Keratinocyte (primary cell): ENCODE results near the gene RPS6KA5. TPM values are rescaled to one million over a fixed set of nuclear protein-coding genes. Genes with fewer than 3 reads are reported as not detected.
"Not testable (repeated sequence)": the region's sequence is repeated elsewhere in the genome, so short reads cannot be mapped to it uniquely, and the experiment has no call there.

Source experiments
- DNase-seq: peaks from one replicate; pipeline ENCODE4 v3.0.0-alpha.2; 2011; ENCODE audit warnings: low read depth, missing footprints, low spot score
- FAIRE-seq: peaks from 2 replicates; lab custom pipeline; 2011; peaks lifted over from hg19 to GRCh38; lab: Jason Lieb, UNC
- H2AFZ ChIP-seq: 2 replicates; pipeline ENCODE4 v1.6.0; 2012; ENCODE audit warnings: low read length, control low read depth, inconsistent platforms; ENCODE audit not compliant: control insufficient read depth
- H3K27ac ChIP-seq: 2 replicates; pipeline ENCODE4 v1.5.1; 2011; ENCODE audit warnings: low read length; ENCODE audit not compliant: control insufficient read depth, insufficient read depth
- H3K27me3 ChIP-seq: 3 replicates; pipeline ENCODE4 v1.6.0; 2011; ENCODE audit warnings: low read length; ENCODE audit not compliant: control insufficient read depth, insufficient read depth; ENCODE audit errors: extremely low read depth
- H3K36me3 ChIP-seq, 2 experiments: 2 replicates in 1 of 2; 3 replicates in 1 of 2; pipeline ENCODE4 v1.5.1; 2011; ENCODE audit warnings: low read length in 2 of 2, mild to moderate bottlenecking in 1 of 2; ENCODE audit not compliant: control insufficient read depth in 2 of 2, insufficient read depth in 2 of 2; ENCODE audit errors: extremely low read depth in 1 of 2
- H3K4me1 ChIP-seq: 3 replicates; pipeline ENCODE4 v1.5.1; 2011; ENCODE audit warnings: low read length; ENCODE audit not compliant: control insufficient read depth, insufficient read depth; ENCODE audit errors: extremely low read depth
- H3K4me2 ChIP-seq: 3 replicates; pipeline ENCODE4 v1.6.0; 2011; ENCODE audit warnings: low read depth, low read length; ENCODE audit not compliant: control insufficient read depth, insufficient read depth; ENCODE audit errors: extremely low read depth
- H3K4me3 ChIP-seq, 3 experiments: fragments of 200-600 bp in 1 of 3; sonication (generic) in 1 of 3; 2 replicates in 2 of 3; 3 replicates in 1 of 3; pipeline ENCODE4 v1.5.1; 2011 to 2016; ENCODE audit warnings: low read length in 3 of 3, mild to moderate bottlenecking in 3 of 3, control low read depth in 2 of 3, inconsistent platforms in 1 of 3, low read depth in 1 of 3, mixed read lengths in 1 of 3, mixed run types in 1 of 3, moderate library complexity in 1 of 3; ENCODE audit not compliant: control insufficient read depth in 2 of 3, insufficient read depth in 2 of 3; ENCODE audit errors: extremely low read depth in 1 of 3
- H3K79me2 ChIP-seq: 2 replicates; pipeline ENCODE4 v1.6.0; 2012; ENCODE audit warnings: low read length; ENCODE audit not compliant: control insufficient read depth, insufficient read depth
- H3K9ac ChIP-seq: 3 replicates; pipeline ENCODE4 v1.6.0; 2011; ENCODE audit warnings: low read length; ENCODE audit not compliant: control insufficient read depth, insufficient read depth; ENCODE audit errors: extremely low read depth
- H3K9me1 ChIP-seq: 3 replicates; pipeline ENCODE4 v1.6.0; 2011; ENCODE audit warnings: low read length; ENCODE audit not compliant: control insufficient read depth, insufficient read depth; ENCODE audit errors: extremely low read depth
- H3K9me3 ChIP-seq: 2 replicates; pipeline ENCODE4 v1.5.1; 2012; ENCODE audit warnings: low read depth, low read length; ENCODE audit not compliant: control insufficient read depth
- H4K20me1 ChIP-seq: 3 replicates; pipeline ENCODE4 v1.6.0; 2011; ENCODE audit warnings: low read length; ENCODE audit not compliant: control insufficient read depth, insufficient read depth; ENCODE audit errors: extremely low read depth
- EZH2 ChIP-seq: IDR thresholded peaks from one replicate; pipeline ENCODE4 v1.6.1; 2012; ENCODE audit warnings: inconsistent platforms, mild to moderate bottlenecking, low read length, moderate library complexity
- dilution Hi-C: fragments of 300-500 bp; cut with MboI; formaldehyde crosslinking; loops from one replicate; pipeline ENCODE4 v1.7.0; 2020; ENCODE audit warnings: low sequenced_read_pairs; ENCODE audit not compliant: extremely low pct_ligation_motif_present
- polyA plus RNA-seq, 5 experiments: library from polyadenylated mRNA; depleted of rRNA in 3 of 5; stranded (reverse) in 3 of 5; stranded (forward) in 1 of 5; unstranded in 1 of 5; fragments of >200 nt; gene quantifications; 1 replicate in 1 of 5; 2 replicates in 3 of 5; 3 replicates in 1 of 5; pipeline versions ENCODE4 v1.2.1 to v1.2.3, GENCODE V29; 2011 to 2012; ENCODE audit warnings: missing spikeins in 2 of 5, low read depth in 1 of 5, low replicate concordance in 1 of 5
- TF ChIP-seq, protein P1 (sequence below), 3 experiments: IDR thresholded peaks in 1 of 3; conservative IDR thresholded peaks in 1 of 3; optimal IDR thresholded peaks in 1 of 3; 2 replicates in 2 of 3; 3 replicates in 1 of 3; pipeline versions ENCODE3 to v1.5.1; 2011; ENCODE audit warnings: low read length in 3 of 3, mild to moderate bottlenecking in 3 of 3, moderate library complexity in 2 of 3, control low read depth in 1 of 3, inconsistent platforms in 1 of 3; ENCODE audit not compliant: insufficient read depth in 2 of 3; ENCODE audit errors: extremely low read depth in 1 of 3

Gene RPS6KA5
- polyA plus RNA-seq, 1 donor (not counting 4 experiments of a cell fraction or from before 2014, with no cell fraction given) = 2.9 TPM

GRCh38 chr14:90842726-90843125 lies 217.7 kb downstream of the RPS6KA5 start:
- no peak overlapping the region for H3K27ac ChIP-seq
- no peak overlapping the region for H3K4me3 ChIP-seq
- no peaks in the 10 kb centered on the region for H3K27me3 ChIP-seq
- H3K9me3 ChIP-seq = no peaks in the 10 kb centered on the region
- dilution Hi-C loops = no loop called here
- H3K4me2 ChIP-seq = no peak overlapping the region
- H3K9me1 ChIP-seq = no peaks in the 10 kb centered on the region
- H2AFZ ChIP-seq = no peak overlapping the region
- no peak for TF ChIP-seq EZH2
- TF ChIP-seq, protein P1, sequence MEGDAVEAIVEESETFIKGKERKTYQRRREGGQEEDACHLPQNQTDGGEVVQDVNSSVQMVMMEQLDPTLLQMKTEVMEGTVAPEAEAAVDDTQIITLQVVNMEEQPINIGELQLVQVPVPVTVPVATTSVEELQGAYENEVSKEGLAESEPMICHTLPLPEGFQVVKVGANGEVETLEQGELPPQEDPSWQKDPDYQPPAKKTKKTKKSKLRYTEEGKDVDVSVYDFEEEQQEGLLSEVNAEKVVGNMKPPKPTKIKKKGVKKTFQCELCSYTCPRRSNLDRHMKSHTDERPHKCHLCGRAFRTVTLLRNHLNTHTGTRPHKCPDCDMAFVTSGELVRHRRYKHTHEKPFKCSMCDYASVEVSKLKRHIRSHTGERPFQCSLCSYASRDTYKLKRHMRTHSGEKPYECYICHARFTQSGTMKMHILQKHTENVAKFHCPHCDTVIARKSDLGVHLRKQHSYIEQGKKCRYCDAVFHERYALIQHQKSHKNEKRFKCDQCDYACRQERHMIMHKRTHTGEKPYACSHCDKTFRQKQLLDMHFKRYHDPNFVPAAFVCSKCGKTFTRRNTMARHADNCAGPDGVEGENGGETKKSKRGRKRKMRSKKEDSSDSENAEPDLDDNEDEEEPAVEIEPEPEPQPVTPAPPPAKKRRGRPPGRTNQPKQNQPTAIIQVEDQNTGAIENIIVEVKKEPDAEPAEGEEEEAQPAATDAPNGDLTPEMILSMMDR (optimal IDR thresholded peaks at IDR 0.05 in 1 of 3, IDR thresholded peaks at IDR 0.05 in 1 of 3, conservative IDR thresholded peaks at IDR 0.05 in 1 of 3; ENCODE audit: extremely low read depth in 1 of 3, insufficient read depth in 2 of 3, low read length in 3 of 3) = no peak
- H3K79me2 ChIP-seq = no peaks in the 10 kb centered on the region
- DNase-seq (no peak), FAIRE-seq (no peak)
- peaks cover 11% of the 10 kb centered on the region for H3K4me1 ChIP-seq
- H3K9ac ChIP-seq = no peak overlapping the region
- no peaks in the 10 kb centered on the region for H4K20me1 ChIP-seq
- no peaks in the 10 kb centered on the region for H3K36me3 ChIP-seq

GRCh38 chr14:90840667-90841066 lies 219.8 kb downstream of the RPS6KA5 start:
- H3K9me1 ChIP-seq, H3K27ac ChIP-seq, H3K36me3 ChIP-seq, H4K20me1 ChIP-seq, DNase-seq, H3K79me2 ChIP-seq, H2AFZ ChIP-seq, H3K4me2 ChIP-seq, FAIRE-seq, H3K9me3 ChIP-seq, H3K4me3 ChIP-seq, H3K4me1 ChIP-seq, H3K27me3 ChIP-seq, dilution Hi-C loops, H3K9ac ChIP-seq: not testable (repeated sequence)

DNA sequence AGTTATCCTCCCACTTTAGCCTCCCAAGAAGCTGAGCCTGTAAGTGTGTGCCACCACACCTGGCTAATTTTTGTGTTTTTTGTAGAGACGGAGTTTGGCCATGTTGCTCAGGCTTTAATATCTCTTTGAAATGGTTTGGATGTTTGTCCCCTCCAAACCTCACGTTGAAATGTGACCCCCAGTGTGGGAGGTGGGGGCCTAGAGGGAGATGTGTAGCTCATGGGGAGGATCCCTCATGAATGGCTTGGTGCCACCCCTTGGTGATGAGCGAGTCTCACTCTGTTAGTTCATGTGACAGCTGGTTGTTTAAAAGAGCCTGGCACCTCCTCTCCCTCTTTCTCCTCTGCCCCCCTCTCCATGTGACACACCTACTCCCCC lies 220.6 kb downstream of the RPS6KA5 start:
- Histone ChIP-seq H2AFZ (no peak overlapping the region), H3K4me3 (no peak overlapping the region), H3K9me1 (no peaks in the 10 kb centered on the region), H3K9ac (no peak overlapping the region), H3K27me3 (no peaks in the 10 kb centered on the region), H3K4me1 (no peaks in the 10 kb centered on the region), H3K9me3 (no peaks in the 10 kb centered on the region), H3K79me2 (no peaks in the 10 kb centered on the region), H3K27ac (no peak overlapping the region), H4K20me1 (no peaks in the 10 kb centered on the region), H3K36me3 (no peaks in the 10 kb centered on the region), H3K4me2 (no peak overlapping the region)
- TF ChIP-seq, protein P1 (optimal IDR thresholded peaks at IDR 0.05 in 1 of 3, IDR thresholded peaks at IDR 0.05 in 1 of 3, conservative IDR thresholded peaks at IDR 0.05 in 1 of 3; ENCODE audit: extremely low read depth in 1 of 3, insufficient read depth in 2 of 3, low read length in 3 of 3) = no peak
- no peak for TF ChIP-seq EZH2
- DNase-seq (no peak), FAIRE-seq (no peak)
- dilution Hi-C loops = no loop called here
